ENCODE measurements around the gene PTPN23.

PTPN23 gene

DNA sequence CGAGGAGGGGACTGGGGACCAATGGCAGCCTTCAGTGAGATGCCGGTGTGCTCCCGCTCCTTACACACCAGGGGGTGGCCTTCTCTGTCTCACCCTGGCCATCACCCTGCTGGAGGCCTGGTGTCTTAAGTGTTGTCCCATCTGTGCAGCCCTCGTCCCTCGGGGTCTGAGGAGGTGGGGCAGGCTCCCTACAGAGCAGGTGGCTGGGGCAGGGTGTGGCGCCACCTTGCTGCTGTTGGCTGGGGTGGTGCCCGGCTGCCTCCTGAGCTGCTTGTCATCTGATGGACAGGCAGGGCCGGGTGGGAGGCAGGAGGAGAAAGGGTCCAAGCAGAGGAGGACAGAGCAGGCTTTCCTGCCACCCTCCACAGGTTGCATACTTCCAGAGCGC lies 25.9 kb downstream of the PTPN23 start:
- Histone ChIP-seq H3K27ac (ENCODE audit: low read depth, low read length) (no peak overlapping the region), H3K36me3 (ENCODE audit: control insufficient read depth, insufficient read depth, low read length) (peaks cover 57% of the 10 kb centered on the region), H3K9me3 (ENCODE audit: control insufficient read depth, insufficient read depth, low read depth, low read length) (no peaks in the 10 kb centered on the region), H3K9ac (ENCODE audit: low read length) (no peak overlapping the region), H3K4me3 (ENCODE audit: low read depth, low read length) (no peak overlapping the region), H3K27me3 (ENCODE audit: control insufficient read depth, insufficient read depth, low read length) (no peaks in the 10 kb centered on the region), H3K4me1 (ENCODE audit: control insufficient read depth, insufficient read depth, low read length) (no peaks in the 10 kb centered on the region; the same call in 1 of the 2 replicates)

DNA sequence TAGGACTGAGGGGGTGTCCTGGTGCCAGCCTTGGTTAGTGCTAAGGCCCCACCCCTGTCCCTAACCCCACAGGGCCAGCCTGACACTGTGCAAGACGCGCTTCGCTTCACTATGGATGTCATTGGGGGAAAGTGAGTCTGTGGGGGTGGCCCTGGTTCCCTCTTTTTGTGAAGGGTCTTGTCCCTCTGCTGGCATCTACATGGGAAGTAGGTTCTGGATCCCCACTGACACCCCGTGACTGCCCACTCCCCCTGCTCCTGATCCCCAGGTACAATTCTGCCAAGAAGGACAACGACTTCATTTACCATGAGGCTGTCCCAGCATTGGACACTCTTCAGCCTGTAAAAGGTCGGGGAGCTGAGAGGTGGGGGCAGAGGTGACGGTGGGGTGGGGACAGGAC lies 26.4 kb downstream of the PTPN23 start:
- H3K27ac ChIP-seq (ENCODE audit: low read depth, low read length), result no peak overlapping the region
- H3K36me3 ChIP-seq (ENCODE audit: control insufficient read depth, insufficient read depth, low read length), result peaks cover 61% of the 10 kb centered on the region
- H3K9ac ChIP-seq (ENCODE audit: low read length), result no peak overlapping the region
- H3K4me3 ChIP-seq (ENCODE audit: low read depth, low read length), result no peak overlapping the region
- H3K9me3 ChIP-seq (ENCODE audit: control insufficient read depth, insufficient read depth, low read depth, low read length), result no peaks in the 10 kb centered on the region
- no peaks in the 10 kb centered on the region; the same call in 1 of the 2 replicates for H3K4me1 ChIP-seq (ENCODE audit: control insufficient read depth, insufficient read depth, low read length)
- H3K27me3 ChIP-seq (ENCODE audit: control insufficient read depth, insufficient read depth, low read length), result no peaks in the 10 kb centered on the region

DNA sequence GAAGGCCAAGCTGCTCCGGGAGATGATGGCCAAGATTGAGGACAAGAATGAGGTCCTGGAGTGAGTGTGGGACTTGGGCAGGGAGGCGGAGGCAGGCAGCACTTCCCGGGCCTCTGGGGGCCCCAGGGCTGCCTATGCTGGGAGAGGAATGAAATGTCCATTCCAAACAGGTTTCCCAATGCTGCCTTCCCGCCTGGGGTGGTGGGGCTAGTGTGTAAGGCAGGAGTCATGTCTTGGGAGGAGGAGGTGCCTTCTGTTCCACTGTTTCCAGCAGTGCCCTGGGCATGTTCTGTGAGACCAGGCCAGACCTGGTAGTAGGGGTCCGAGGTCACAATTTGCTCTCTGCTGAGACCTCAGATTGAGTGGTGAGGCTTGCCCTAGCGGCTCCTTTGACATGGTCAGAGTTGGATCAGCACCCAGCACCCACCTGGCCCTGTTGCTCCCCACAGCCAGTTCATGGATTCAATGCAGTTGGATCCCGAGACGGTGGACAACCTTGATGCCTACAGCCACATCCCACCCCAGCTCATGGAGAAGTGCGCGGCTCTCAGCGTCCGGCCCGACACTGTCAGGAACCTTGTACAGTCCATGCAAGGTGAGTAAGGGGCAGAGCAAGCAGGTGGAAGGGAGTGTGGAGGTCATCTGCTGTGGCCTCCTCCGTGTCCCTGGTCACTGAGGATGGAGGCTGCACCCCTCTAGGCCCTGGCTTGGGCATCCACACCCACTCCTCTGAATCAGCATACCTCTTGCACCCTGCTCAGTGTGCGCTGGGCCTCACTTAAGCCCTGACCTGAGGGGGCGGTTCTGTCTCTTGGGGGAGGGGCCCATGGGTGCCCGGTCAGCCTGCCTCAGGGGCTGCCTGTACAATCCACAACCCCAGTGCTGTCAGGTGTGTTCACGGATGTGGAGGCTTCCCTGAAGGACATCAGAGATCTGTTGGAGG lies 27.3 kb downstream of the PTPN23 start:
- Histone ChIP-seq H3K9me3 (ENCODE audit: control insufficient read depth, insufficient read depth, low read depth, low read length) (no peaks in the 10 kb centered on the region), H3K36me3 (ENCODE audit: control insufficient read depth, insufficient read depth, low read length) (peaks cover 69% of the 10 kb centered on the region), H3K9ac (ENCODE audit: low read length) (no peak overlapping the region), H3K27ac (ENCODE audit: low read depth, low read length) (no peak overlapping the region), H3K4me1 (ENCODE audit: control insufficient read depth, insufficient read depth, low read length) (no peaks in the 10 kb centered on the region; the same call in 1 of the 2 replicates), H3K27me3 (ENCODE audit: control insufficient read depth, insufficient read depth, low read length) (no peaks in the 10 kb centered on the region), H3K4me3 (ENCODE audit: low read depth, low read length) (no peak overlapping the region)

DNA sequence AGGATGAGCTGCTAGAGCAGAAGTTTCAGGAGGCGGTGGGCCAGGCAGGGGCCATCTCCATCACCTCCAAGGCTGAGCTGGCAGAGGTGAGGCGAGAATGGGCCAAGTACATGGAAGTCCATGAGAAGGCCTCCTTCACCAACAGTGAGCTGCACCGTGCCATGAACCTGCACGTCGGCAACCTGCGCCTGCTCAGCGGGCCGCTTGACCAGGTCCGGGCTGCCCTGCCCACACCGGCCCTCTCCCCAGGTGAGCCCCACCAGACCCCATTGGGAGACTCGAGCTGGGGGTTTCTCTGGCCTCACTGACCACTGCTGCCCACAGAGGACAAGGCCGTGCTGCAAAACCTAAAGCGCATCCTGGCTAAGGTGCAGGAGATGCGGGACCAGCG lies 28.0 kb downstream of the PTPN23 start:
- Histone ChIP-seq H3K9ac (ENCODE audit: low read length) (no peak overlapping the region), H3K9me3 (ENCODE audit: control insufficient read depth, insufficient read depth, low read depth, low read length) (no peaks in the 10 kb centered on the region), H3K27ac (ENCODE audit: low read depth, low read length) (no peak overlapping the region), H3K36me3 (ENCODE audit: control insufficient read depth, insufficient read depth, low read length) (peaks cover 76% of the 10 kb centered on the region), H3K4me3 (ENCODE audit: low read depth, low read length) (no peak overlapping the region), H3K27me3 (ENCODE audit: control insufficient read depth, insufficient read depth, low read length) (no peaks in the 10 kb centered on the region), H3K4me1 (ENCODE audit: control insufficient read depth, insufficient read depth, low read length) (no peaks in the 10 kb centered on the region; the same call in 1 of the 2 replicates)

DNA sequence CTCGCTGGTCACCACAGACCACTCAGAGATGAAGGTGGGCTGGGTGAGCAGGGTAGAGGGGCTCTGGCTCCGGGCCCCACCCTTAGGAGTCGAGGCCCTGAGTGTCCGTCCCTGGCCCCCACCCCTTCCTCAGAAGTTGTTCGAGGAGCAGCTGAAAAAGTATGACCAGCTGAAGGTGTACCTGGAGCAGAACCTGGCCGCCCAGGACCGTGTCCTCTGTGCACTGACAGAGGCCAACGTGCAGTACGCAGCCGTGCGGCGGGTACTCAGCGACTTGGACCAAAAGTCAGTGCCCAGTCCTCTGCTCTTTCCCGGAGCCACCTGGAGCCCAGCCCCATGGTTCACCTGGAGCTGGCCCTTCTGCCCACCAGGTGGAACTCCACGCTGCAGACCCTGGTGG lies 28.5 kb downstream of the PTPN23 start:
- Histone ChIP-seq H3K9me3 (ENCODE audit: control insufficient read depth, insufficient read depth, low read depth, low read length) (no peaks in the 10 kb centered on the region), H3K36me3 (ENCODE audit: control insufficient read depth, insufficient read depth, low read length) (peaks cover 80% of the 10 kb centered on the region), H3K27ac (ENCODE audit: low read depth, low read length) (no peak overlapping the region), H3K27me3 (ENCODE audit: control insufficient read depth, insufficient read depth, low read length) (no peaks in the 10 kb centered on the region), H3K4me1 (ENCODE audit: control insufficient read depth, insufficient read depth, low read length) (no peaks in the 10 kb centered on the region; the same call in 1 of the 2 replicates), H3K9ac (ENCODE audit: low read length) (no peak overlapping the region), H3K4me3 (ENCODE audit: low read depth, low read length) (no peak overlapping the region)

DNA sequence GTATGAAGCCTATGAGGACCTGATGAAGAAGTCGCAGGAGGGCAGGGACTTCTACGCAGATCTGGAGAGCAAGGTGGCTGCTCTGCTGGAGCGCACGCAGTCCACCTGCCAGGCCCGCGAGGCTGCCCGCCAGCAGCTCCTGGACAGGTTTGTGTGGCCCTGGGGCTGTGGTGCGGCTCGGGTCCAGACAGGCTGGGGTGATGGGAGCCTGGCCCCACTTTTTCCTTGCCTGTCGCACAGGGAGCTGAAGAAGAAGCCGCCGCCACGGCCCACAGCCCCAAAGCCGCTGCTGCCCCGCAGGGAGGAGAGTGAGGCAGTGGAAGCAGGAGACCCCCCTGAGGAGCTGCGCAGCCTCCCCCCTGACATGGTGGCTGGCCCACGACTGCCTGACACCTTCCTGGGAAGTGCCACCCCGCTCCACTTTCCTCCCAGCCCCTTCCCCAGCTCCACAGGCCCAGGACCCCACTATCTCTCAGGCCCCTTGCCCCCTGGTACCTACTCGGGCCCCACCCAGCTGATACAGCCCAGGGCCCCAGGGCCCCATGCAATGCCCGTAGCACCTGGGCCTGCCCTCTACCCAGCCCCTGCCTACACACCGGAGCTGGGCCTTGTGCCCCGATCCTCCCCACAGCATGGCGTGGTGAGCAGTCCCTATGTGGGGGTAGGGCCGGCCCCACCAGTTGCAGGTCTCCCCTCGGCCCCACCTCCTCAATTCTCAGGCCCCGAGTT lies 29.0 kb downstream of the PTPN23 start:
- H3K27me3 ChIP-seq (ENCODE audit: control insufficient read depth, insufficient read depth, low read length), result no peaks in the 10 kb centered on the region
- H3K9ac ChIP-seq (ENCODE audit: low read length), result no peak overlapping the region
- H3K36me3 ChIP-seq (ENCODE audit: control insufficient read depth, insufficient read depth, low read length), result peaks cover 86% of the 10 kb centered on the region
- H3K27ac ChIP-seq (ENCODE audit: low read depth, low read length), result no peak overlapping the region
- H3K4me1 ChIP-seq (ENCODE audit: control insufficient read depth, insufficient read depth, low read length), result no peaks in the 10 kb centered on the region; the same call in 1 of the 2 replicates
- no peaks in the 10 kb centered on the region for H3K9me3 ChIP-seq (ENCODE audit: control insufficient read depth, insufficient read depth, low read depth, low read length)
- H3K4me3 ChIP-seq (ENCODE audit: low read depth, low read length), result no peak overlapping the region

DNA sequence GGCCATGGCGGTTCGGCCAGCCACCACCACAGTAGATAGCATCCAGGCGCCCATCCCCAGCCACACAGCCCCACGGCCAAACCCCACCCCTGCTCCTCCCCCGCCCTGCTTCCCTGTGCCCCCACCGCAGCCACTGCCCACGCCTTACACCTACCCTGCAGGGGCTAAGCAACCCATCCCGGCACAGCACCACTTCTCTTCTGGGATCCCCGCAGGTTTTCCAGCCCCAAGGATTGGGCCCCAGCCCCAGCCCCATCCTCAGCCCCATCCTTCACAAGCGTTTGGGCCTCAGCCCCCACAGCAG lies 29.5 kb downstream of the PTPN23 start:
- Histone ChIP-seq H3K9ac (ENCODE audit: low read length) (no peak overlapping the region), H3K27me3 (ENCODE audit: control insufficient read depth, insufficient read depth, low read length) (no peaks in the 10 kb centered on the region), H3K4me1 (ENCODE audit: control insufficient read depth, insufficient read depth, low read length) (no peaks in the 10 kb centered on the region), H3K9me3 (ENCODE audit: control insufficient read depth, insufficient read depth, low read depth, low read length) (no peaks in the 10 kb centered on the region), H3K4me3 (ENCODE audit: low read depth, low read length) (no peak overlapping the region), H3K27ac (ENCODE audit: low read depth, low read length) (no peak overlapping the region), H3K36me3 (ENCODE audit: control insufficient read depth, insufficient read depth, low read length) (peaks cover 90% of the 10 kb centered on the region)

DNA sequence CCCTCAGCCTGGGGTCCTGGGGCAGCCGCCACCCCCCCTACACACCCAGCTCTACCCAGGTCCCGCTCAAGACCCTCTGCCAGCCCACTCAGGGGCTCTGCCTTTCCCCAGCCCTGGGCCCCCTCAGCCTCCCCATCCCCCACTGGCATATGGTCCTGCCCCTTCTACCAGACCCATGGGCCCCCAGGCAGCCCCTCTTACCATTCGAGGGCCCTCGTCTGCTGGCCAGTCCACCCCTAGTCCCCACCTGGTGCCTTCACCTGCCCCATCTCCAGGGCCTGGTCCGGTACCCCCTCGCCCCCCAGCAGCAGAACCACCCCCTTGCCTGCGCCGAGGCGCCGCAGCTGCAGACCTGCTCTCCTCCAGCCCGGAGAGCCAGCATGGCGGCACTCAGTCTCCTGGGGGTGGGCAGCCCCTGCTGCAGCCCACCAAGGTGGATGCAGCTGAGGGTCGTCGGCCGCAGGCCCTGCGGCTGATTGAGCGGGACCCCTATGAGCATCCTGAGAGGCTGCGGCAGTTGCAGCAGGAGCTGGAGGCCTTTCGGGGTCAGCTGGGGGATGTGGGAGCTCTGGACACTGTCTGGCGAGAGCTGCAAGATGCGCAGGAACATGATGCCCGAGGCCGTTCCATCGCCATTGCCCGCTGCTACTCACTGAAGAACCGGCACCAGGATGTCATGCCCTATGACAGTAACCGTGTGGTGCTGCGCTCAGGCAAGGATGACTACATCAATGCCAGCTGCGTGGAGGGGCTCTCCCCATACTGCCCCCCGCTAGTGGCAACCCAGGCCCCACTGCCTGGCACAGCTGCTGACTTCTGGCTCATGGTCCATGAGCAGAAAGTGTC lies 30.2 kb downstream of the PTPN23 start:
- Histone ChIP-seq H3K27me3 (ENCODE audit: control insufficient read depth, insufficient read depth, low read length) (no peaks in the 10 kb centered on the region), H3K9me3 (ENCODE audit: control insufficient read depth, insufficient read depth, low read depth, low read length) (no peaks in the 10 kb centered on the region), H3K9ac (ENCODE audit: low read length) (no peak overlapping the region), H3K4me3 (ENCODE audit: low read depth, low read length) (no peak overlapping the region), H3K4me1 (ENCODE audit: control insufficient read depth, insufficient read depth, low read length) (no peaks in the 10 kb centered on the region), H3K36me3 (ENCODE audit: control insufficient read depth, insufficient read depth, low read length) (peaks cover 90% of the 10 kb centered on the region), H3K27ac (ENCODE audit: low read depth, low read length) (no peak overlapping the region)

DNA sequence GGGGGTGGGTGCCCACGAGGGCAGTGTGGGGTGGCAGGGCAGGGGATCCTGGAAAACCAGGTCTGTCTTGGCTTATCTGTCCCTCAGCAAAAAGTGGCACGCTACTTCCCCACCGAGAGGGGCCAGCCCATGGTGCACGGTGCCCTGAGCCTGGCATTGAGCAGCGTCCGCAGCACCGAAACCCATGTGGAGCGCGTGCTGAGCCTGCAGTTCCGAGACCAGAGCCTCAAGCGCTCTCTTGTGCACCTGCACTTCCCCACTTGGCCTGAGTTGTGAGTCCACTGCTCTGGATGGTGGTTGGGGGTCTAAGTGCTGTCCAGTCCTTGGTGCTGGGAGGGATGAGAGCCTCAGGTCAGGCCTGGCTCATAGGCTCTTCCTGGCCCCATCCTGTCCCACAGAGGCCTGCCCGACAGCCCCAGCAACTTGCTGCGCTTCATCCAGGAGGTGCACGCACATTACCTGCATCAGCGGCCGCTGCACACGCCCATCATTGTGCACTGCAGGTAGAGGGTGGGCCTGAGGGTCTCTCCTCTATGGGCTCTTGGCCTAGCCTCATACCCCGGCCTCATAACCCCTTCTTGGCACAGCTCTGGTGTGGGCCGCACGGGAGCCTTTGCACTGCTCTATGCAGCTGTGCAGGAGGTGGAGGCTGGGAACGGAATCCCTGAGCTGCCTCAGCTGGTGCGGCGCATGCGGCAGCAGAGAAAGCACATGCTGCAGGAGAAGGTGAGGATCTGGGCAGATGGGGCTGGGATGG lies 31.1 kb downstream of the PTPN23 start:
- Histone ChIP-seq H3K4me3 (ENCODE audit: low read depth, low read length) (no peak overlapping the region), H3K4me1 (ENCODE audit: control insufficient read depth, insufficient read depth, low read length) (no peaks in the 10 kb centered on the region), H3K9me3 (ENCODE audit: control insufficient read depth, insufficient read depth, low read depth, low read length) (no peaks in the 10 kb centered on the region), H3K36me3 (ENCODE audit: control insufficient read depth, insufficient read depth, low read length) (peaks cover 88% of the 10 kb centered on the region), H3K27me3 (ENCODE audit: control insufficient read depth, insufficient read depth, low read length) (no peaks in the 10 kb centered on the region), H3K27ac (ENCODE audit: low read depth, low read length) (no peak overlapping the region), H3K9ac (ENCODE audit: low read length) (no peak overlapping the region)

DNA sequence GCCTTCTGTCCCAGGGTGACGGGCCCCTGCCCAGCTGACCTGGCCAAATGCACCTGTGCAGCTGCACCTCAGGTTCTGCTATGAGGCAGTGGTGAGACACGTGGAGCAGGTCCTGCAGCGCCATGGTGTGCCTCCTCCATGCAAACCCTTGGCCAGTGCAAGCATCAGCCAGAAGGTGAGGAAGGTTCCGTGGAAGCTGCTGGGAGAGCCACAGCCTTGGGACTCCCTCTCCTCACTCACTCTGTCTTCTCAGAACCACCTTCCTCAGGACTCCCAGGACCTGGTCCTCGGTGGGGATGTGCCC lies 31.6 kb downstream of the PTPN23 start:
- Histone ChIP-seq H3K4me1 (ENCODE audit: control insufficient read depth, insufficient read depth, low read length) (no peaks in the 10 kb centered on the region), H3K27me3 (ENCODE audit: control insufficient read depth, insufficient read depth, low read length) (no peaks in the 10 kb centered on the region), H3K9me3 (ENCODE audit: control insufficient read depth, insufficient read depth, low read depth, low read length) (no peaks in the 10 kb centered on the region), H3K36me3 (ENCODE audit: control insufficient read depth, insufficient read depth, low read length) (peaks cover 88% of the 10 kb centered on the region), H3K27ac (ENCODE audit: low read depth, low read length) (no peak overlapping the region), H3K9ac (ENCODE audit: low read length) (no peak overlapping the region), H3K4me3 (ENCODE audit: low read depth, low read length) (no peak overlapping the region)

All from HUES6 (cell line).